ENCODE data around the gene CYP4F12.

Gene CYP4F12

DNA sequence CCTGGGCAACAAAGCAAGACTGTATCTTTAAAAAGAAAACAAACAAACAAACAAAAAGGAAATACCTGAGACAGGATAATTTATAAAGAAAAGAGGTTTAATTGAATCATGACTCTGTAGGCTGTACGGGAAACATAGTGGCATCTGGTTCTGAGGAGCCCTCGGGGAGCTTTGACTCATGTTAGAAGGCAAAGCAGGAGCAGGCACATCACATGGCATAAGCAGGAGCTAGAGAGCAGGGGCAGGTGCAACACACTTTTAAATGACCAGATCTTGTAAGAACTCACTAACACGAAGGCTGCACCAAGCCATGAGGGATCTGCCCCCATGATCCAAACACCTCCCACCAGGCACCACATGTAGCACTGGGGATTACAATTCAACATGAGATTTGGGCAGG lies 41.8 kb downstream of the CYP4F12 start:
- Histone ChIP-seq H3K27me3 (ENCODE audit: control insufficient read depth, insufficient read depth, low read length) (no peaks in the 10 kb centered on the region), H3K4me3 (ENCODE audit: low read depth, low read length) (no peak overlapping the region), H3K27ac (ENCODE audit: low read depth, low read length) (no peak overlapping the region), H3K4me1 (ENCODE audit: control insufficient read depth, insufficient read depth, low read length) (no peaks in the 10 kb centered on the region), H3K36me3 (ENCODE audit: control insufficient read depth, insufficient read depth, low read length) (no peaks in the 10 kb centered on the region), H3K9ac (ENCODE audit: low read length) (no peak overlapping the region), H3K9me3 (ENCODE audit: control insufficient read depth, insufficient read depth, low read depth, low read length) (peaks cover 20% of the 10 kb centered on the region; the same call in 1 of the 2 replicates)

- Histone ChIP-seq H3K27me3 (ENCODE audit: control insufficient read depth, insufficient read depth, low read length) (peaks cover 3% of the 10 kb centered on the region; the same call in 1 of the 2 replicates), H3K27ac (ENCODE audit: low read depth, low read length) (no peak overlapping the region), H3K4me1 (ENCODE audit: control insufficient read depth, insufficient read depth, low read length) (no peaks in the 10 kb centered on the region), H3K36me3 (ENCODE audit: control insufficient read depth, insufficient read depth, low read length) (no peaks in the 10 kb centered on the region), H3K9me3 (ENCODE audit: control insufficient read depth, insufficient read depth, low read depth, low read length) (peaks cover 20% of the 10 kb centered on the region; the same call in 1 of the 2 replicates), H3K9ac (ENCODE audit: low read length) (no peak overlapping the region), H3K4me3 (ENCODE audit: low read depth, low read length) (no peak overlapping the region)
These were observed 42.8 kb downstream of the CYP4F12 start for GRCh38 chr19:15715642-15716041.

GRCh38 chr19:15717809-15718208 lies 44.9 kb downstream of the CYP4F12 start:
- no peak overlapping the region for H3K4me3 ChIP-seq (ENCODE audit: low read depth, low read length)
- H3K27me3 ChIP-seq (ENCODE audit: control insufficient read depth, insufficient read depth, low read length), result peaks cover 10% of the 10 kb centered on the region
- no peak overlapping the region for H3K9ac ChIP-seq (ENCODE audit: low read length)
- H3K4me1 ChIP-seq (ENCODE audit: control insufficient read depth, insufficient read depth, low read length), result no peaks in the 10 kb centered on the region
- peaks cover 22% of the 10 kb centered on the region; the same call in 1 of the 2 replicates for H3K9me3 ChIP-seq (ENCODE audit: control insufficient read depth, insufficient read depth, low read depth, low read length)
- no peak overlapping the region for H3K27ac ChIP-seq (ENCODE audit: low read depth, low read length)
- no peaks in the 10 kb centered on the region for H3K36me3 ChIP-seq (ENCODE audit: control insufficient read depth, insufficient read depth, low read length)

DNA sequence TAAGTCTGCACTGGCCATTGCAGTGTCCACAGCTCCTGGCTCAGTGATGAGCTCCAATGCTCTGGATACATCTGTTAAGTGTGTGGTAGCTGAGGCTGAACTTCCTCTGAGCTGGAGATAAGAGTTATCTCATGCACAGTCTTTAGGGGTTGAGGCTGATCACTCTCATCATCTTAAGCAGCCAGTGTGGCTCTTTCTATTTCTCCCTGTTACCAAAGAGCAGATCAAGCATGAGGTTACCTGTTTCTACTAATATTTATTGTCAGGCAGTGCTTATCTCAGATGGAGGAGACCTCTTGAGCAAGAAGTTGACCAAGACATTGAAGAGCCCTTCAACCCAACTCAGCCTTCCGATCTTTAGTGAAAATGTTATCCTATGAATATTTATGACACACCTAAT lies 48.4 kb downstream of the CYP4F12 start:
- peaks cover 16% of the 10 kb centered on the region for H3K27me3 ChIP-seq (ENCODE audit: control insufficient read depth, insufficient read depth, low read length)
- H3K9ac ChIP-seq (ENCODE audit: low read length), result no peak overlapping the region
- no peaks in the 10 kb centered on the region for H3K4me1 ChIP-seq (ENCODE audit: control insufficient read depth, insufficient read depth, low read length)
- no peak overlapping the region for H3K27ac ChIP-seq (ENCODE audit: low read depth, low read length)
- H3K9me3 ChIP-seq (ENCODE audit: control insufficient read depth, insufficient read depth, low read depth, low read length), result peaks cover 31% of the 10 kb centered on the region; the same call in 1 of the 2 replicates
- no peaks in the 10 kb centered on the region for H3K36me3 ChIP-seq (ENCODE audit: control insufficient read depth, insufficient read depth, low read length)
- H3K4me3 ChIP-seq (ENCODE audit: low read depth, low read length), result no peak overlapping the region

DNA sequence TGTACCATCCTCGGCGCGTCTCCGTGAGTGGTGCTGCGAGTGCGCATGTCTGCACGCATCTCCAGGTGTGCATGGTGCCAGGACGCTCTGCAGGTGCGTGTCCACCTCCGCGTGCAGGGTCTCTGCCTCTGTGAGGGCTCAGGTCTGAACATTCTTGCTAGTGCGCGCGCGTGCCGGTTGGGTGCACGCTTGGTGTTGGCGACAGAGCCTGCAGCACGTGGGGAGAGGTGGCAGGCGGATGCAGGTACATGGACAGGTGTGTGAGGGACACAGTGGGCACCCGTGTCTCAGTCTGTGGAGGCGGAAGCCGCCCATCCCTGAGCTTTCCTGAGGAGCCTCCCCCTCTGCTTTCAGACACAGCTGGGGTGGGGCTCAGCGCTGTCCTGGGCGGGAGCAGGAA lies 50.1 kb downstream of the CYP4F12 start:
- no peaks in the 10 kb centered on the region for H3K4me1 ChIP-seq (ENCODE audit: control insufficient read depth, insufficient read depth, low read length)
- peaks cover 16% of the 10 kb centered on the region for H3K27me3 ChIP-seq (ENCODE audit: control insufficient read depth, insufficient read depth, low read length)
- H3K36me3 ChIP-seq (ENCODE audit: control insufficient read depth, insufficient read depth, low read length), result no peaks in the 10 kb centered on the region
- H3K9ac ChIP-seq (ENCODE audit: low read length), result no peak overlapping the region
- peak overlapping the region; percentile 3; the same call in 1 of the 2 replicates for H3K4me3 ChIP-seq (ENCODE audit: low read depth, low read length)
- H3K9me3 ChIP-seq (ENCODE audit: control insufficient read depth, insufficient read depth, low read depth, low read length), result peaks cover 17% of the 10 kb centered on the region; the same call in 1 of the 2 replicates
- H3K27ac ChIP-seq (ENCODE audit: low read depth, low read length), result no peak overlapping the region

- H3K4me1 ChIP-seq (ENCODE audit: control insufficient read depth, insufficient read depth, low read length), result no peaks in the 10 kb centered on the region
- no peaks in the 10 kb centered on the region for H3K36me3 ChIP-seq (ENCODE audit: control insufficient read depth, insufficient read depth, low read length)
These were observed 54.8 kb downstream of the CYP4F12 start, which contains the start of gene OR10H2 for GRCh38 chr19:15727724-15728123. Gene OR10H2, plus strand, starts transcription at chr19:15728024. Its CDS starts 20 bp downstream, at chr19:15728044.

DNA sequence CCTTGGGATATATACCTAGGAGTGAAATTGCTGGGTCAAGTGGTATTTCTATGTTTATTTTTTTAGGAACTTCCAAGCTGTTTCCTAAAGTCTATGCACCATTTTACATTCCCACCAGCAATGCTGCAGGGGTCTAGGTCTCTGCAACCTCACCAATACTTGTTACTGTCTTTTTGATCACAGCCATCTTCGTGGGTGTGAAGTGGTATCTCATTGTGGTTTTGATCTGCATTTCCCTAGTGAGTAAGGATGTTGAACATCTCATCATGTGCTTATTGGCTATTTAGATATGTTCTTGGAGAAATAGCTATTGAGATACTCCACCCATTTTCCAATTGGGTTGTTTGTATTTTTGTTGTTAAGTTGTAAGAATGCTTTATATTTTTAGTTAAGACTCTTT lies 57.7 kb downstream of the CYP4F12 start:
- Histone ChIP-seq H3K4me3 (ENCODE audit: low read depth, low read length) (no peak overlapping the region), H3K9me3 (ENCODE audit: control insufficient read depth, insufficient read depth, low read depth, low read length) (peaks cover 18% of the 10 kb centered on the region; the same call in 1 of the 2 replicates), H3K9ac (ENCODE audit: low read length) (no peak overlapping the region), H3K27me3 (ENCODE audit: control insufficient read depth, insufficient read depth, low read length) (peaks cover 9% of the 10 kb centered on the region), H3K4me1 (ENCODE audit: control insufficient read depth, insufficient read depth, low read length) (no peaks in the 10 kb centered on the region), H3K36me3 (ENCODE audit: control insufficient read depth, insufficient read depth, low read length) (no peaks in the 10 kb centered on the region), H3K27ac (ENCODE audit: low read depth, low read length) (no peak overlapping the region)

More at GRCh38 chr19:15727724-15728123, 54.8 kb downstream of the CYP4F12 start, which contains the start of gene OR10H2:
- H3K9me3 ChIP-seq (ENCODE audit: control insufficient read depth, insufficient read depth, low read depth, low read length), result peaks cover 23% of the 10 kb centered on the region; the same call in 1 of the 2 replicates
- H3K9ac ChIP-seq (ENCODE audit: low read length), result no peak within 1 kb of the TSS
- no peak within 1 kb of the TSS for H3K27ac ChIP-seq (ENCODE audit: low read depth, low read length)
- H3K4me3 ChIP-seq (ENCODE audit: low read depth, low read length), result no peak within 1 kb of the TSS
- H3K27me3 ChIP-seq (ENCODE audit: control insufficient read depth, insufficient read depth, low read length), result peaks cover 16% of the 10 kb centered on the region

- Histone ChIP-seq H3K4me1 (ENCODE audit: control insufficient read depth, insufficient read depth, low read length) (no peaks in the 10 kb centered on the region), H3K9ac (ENCODE audit: low read length) (no peak overlapping the region), H3K27ac (ENCODE audit: low read depth, low read length) (no peak overlapping the region), H3K4me3 (ENCODE audit: low read depth, low read length) (no peak overlapping the region), H3K36me3 (ENCODE audit: control insufficient read depth, insufficient read depth, low read length) (no peaks in the 10 kb centered on the region), H3K27me3 (ENCODE audit: control insufficient read depth, insufficient read depth, low read length) (peaks cover 9% of the 10 kb centered on the region), H3K9me3 (ENCODE audit: control insufficient read depth, insufficient read depth, low read depth, low read length) (peaks cover 14% of the 10 kb centered on the region; the same call in 1 of the 2 replicates)
These were observed 59.5 kb downstream of the CYP4F12 start for GRCh38 chr19:15732388-15732787.

DNA sequence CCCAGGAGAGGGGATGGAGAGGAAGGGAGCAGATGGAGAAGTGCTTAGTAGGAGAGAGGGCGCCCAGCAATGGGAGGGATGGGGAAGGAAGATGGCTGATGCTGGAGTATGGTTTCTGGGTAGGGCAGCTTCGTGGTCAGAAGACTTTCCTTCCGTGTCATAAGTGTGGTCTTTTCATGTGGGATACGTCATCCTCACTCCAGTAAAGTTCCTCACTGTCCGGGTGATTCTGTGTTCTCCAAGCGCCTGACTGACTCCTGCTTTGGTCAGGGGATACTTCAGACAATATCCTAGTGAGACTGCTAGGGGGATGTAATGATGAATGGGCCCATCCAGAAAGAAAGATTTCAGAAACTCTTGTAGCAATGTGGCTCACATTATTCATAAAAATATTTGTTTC lies 61.0 kb downstream of the CYP4F12 start:
- Histone ChIP-seq H3K27me3 (ENCODE audit: control insufficient read depth, insufficient read depth, low read length) (peaks cover 5% of the 10 kb centered on the region), H3K36me3 (ENCODE audit: control insufficient read depth, insufficient read depth, low read length) (no peaks in the 10 kb centered on the region), H3K4me3 (ENCODE audit: low read depth, low read length) (no peak overlapping the region), H3K9ac (ENCODE audit: low read length) (no peak overlapping the region), H3K27ac (ENCODE audit: low read depth, low read length) (no peak overlapping the region), H3K9me3 (ENCODE audit: control insufficient read depth, insufficient read depth, low read depth, low read length) (peaks cover 6% of the 10 kb centered on the region; the same call in 1 of the 2 replicates), H3K4me1 (ENCODE audit: control insufficient read depth, insufficient read depth, low read length) (no peaks in the 10 kb centered on the region)

DNA sequence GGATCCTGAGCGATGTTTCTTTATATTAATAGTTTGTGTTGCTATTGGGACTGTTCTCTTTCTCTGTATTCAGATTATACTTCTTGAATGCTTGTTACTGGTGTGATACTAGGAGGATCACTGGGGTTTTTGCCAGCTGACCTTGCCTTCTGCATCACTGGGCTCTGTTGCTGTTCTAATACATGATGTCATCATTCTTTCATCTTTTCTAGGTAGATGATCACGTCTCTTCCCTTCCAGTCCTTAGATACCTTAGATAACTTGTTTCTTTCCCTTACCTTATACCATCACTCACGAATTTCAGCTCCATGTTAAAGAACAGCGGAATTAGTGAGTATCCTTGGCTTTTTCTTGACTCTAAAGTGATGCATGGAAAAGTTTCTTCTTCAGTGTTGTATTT lies 64.8 kb downstream of the CYP4F12 start, which contains the start of gene OR10H3:
Gene OR10H3, plus strand, starts transcription at position 264 of the 400 bp plus-strand sequence. CDS start 3,408 bp downstream, outside the sequence.
- peaks cover 24% of the 10 kb centered on the region for H3K9me3 ChIP-seq (ENCODE audit: control insufficient read depth, insufficient read depth, low read depth, low read length)

DNA sequence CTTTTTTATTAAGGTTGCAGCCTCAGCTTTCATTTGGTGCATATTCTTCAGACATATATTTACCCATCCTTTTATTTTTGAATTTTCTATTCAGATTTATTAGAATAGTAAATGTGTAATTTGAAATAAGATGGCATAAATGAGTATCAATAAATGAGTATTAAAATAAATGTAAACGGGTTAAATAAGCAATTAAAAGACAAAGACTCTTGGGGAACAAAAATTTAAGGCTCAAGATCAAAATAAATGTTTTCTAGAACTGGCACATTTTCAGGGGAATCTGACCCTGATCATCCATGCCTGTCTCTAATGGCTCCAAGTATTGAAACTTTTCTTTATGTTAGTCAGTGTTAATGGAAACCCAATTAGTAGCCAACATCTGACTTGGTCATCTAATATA lies 67.9 kb downstream of the CYP4F12 start:
- Histone ChIP-seq H3K9ac (ENCODE audit: low read length) (no peak overlapping the region), H3K27ac (ENCODE audit: low read depth, low read length) (no peak overlapping the region), H3K27me3 (ENCODE audit: control insufficient read depth, insufficient read depth, low read length) (no peaks in the 10 kb centered on the region), H3K9me3 (ENCODE audit: control insufficient read depth, insufficient read depth, low read depth, low read length) (peaks cover 25% of the 10 kb centered on the region), H3K36me3 (ENCODE audit: control insufficient read depth, insufficient read depth, low read length) (no peaks in the 10 kb centered on the region), H3K4me3 (ENCODE audit: low read depth, low read length) (no peak overlapping the region), H3K4me1 (ENCODE audit: control insufficient read depth, insufficient read depth, low read length) (no peaks in the 10 kb centered on the region)

More for the DNA sequence above, 64.8 kb downstream of the CYP4F12 start, which contains the start of gene OR10H3:
- Histone ChIP-seq H3K27ac (ENCODE audit: low read depth, low read length) (no peak within 1 kb of the TSS), H3K4me3 (ENCODE audit: low read depth, low read length) (no peak within 1 kb of the TSS), H3K9ac (ENCODE audit: low read length) (no peak within 1 kb of the TSS), H3K36me3 (ENCODE audit: control insufficient read depth, insufficient read depth, low read length) (no peaks in the 10 kb centered on the region), H3K27me3 (ENCODE audit: control insufficient read depth, insufficient read depth, low read length) (no peaks in the 10 kb centered on the region), H3K4me1 (ENCODE audit: control insufficient read depth, insufficient read depth, low read length) (no peaks in the 10 kb centered on the region)

Data from HUES6 (cell line).